Measurements from ENCODE around the gene ANOS1. TPM values are rescaled to one million over a fixed set of nuclear protein-coding genes. Genes with fewer than 3 reads are reported as not detected.
A peak's percentile ranks its signal among the peaks of the same experiment; 100 is the strongest.
"Not testable (repeated sequence)": the region's sequence is repeated elsewhere in the genome, so short reads cannot be mapped to it uniquely, and the experiment has no call there.

Gene ANOS1
- total RNA-seq, 1 experiment from 2014 or later = 0.05 TPM

DNA sequence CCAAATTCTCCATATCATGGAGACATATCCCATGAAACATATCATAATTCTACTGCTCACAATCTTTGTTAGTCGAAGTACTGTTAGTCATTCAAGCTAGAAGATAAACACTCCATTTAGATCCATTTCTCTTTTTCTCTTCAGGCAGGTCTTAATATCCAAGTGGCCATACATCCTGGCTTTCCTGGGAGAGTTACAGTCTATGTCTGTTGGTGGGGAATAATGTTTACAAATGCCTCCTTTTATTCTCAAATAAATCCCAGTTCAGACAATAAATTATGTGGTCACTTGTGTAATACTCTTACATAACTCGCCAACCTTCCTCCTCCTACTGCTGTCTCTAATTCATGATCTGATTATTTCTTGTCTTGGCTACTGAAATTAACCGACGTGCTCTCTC, 185.2 kb downstream of the ANOS1 start:
- H3K27ac Mint-ChIP-seq (ENCODE audit: low read depth, unreplicated experiment) = no peak overlapping the region
- CTCF ChIA-PET = no interaction called here
- H3K4me1 Mint-ChIP-seq (ENCODE audit: insufficient read depth, unreplicated experiment) = no peaks in the 10 kb centered on the region
- H3K27me3 Mint-ChIP-seq (ENCODE audit: insufficient read depth, unreplicated experiment) = no peaks in the 10 kb centered on the region
- no TSS peak for BruUV-seq (replicated peaks)
- H3K9me3 Mint-ChIP-seq (ENCODE audit: unreplicated experiment) = peaks cover 8% of the 10 kb centered on the region
- intact Hi-C loops (cut with micrococcal nuclease) = no loop called here
- POLR2A ChIA-PET = interaction anchor here (0.6 kb wide), 1 partner anchor 127 kb away, joined by 4 read pairs; no protein-coding TSS in a partner anchor
- no peak overlapping the region for H3K4me3 Mint-ChIP-seq (ENCODE audit: unreplicated experiment)
- H3K36me3 Mint-ChIP-seq (ENCODE audit: insufficient read depth, unreplicated experiment) = no peaks in the 10 kb centered on the region
- DNase-seq (ENCODE audit: unreplicated experiment) = no peak
- TF ChIP-seq, protein P1, sequence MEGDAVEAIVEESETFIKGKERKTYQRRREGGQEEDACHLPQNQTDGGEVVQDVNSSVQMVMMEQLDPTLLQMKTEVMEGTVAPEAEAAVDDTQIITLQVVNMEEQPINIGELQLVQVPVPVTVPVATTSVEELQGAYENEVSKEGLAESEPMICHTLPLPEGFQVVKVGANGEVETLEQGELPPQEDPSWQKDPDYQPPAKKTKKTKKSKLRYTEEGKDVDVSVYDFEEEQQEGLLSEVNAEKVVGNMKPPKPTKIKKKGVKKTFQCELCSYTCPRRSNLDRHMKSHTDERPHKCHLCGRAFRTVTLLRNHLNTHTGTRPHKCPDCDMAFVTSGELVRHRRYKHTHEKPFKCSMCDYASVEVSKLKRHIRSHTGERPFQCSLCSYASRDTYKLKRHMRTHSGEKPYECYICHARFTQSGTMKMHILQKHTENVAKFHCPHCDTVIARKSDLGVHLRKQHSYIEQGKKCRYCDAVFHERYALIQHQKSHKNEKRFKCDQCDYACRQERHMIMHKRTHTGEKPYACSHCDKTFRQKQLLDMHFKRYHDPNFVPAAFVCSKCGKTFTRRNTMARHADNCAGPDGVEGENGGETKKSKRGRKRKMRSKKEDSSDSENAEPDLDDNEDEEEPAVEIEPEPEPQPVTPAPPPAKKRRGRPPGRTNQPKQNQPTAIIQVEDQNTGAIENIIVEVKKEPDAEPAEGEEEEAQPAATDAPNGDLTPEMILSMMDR (IDR thresholded peaks at IDR 0.05; ENCODE audit: unreplicated experiment) = no peak

DNA sequence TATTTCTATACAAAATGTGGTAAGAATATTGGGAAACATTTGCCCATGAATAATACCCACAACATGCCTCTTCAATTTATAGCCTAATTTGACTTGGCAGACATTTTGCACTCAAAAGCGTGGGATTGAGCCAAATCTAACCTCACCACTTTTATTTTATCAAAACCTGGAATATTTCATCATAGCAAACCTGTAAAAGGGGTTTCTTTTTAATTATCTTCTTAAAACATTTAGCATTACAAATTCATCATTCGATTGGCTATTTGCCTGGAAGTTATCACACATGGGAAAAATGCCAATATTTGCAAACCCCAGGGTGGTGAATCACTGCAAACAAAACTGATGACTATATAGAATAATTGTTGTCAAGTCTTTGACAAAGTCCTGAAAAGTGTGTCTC, 211.1 kb downstream of the ANOS1 start:
- H3K4me1 Mint-ChIP-seq (ENCODE audit: insufficient read depth, unreplicated experiment) = peaks cover 15% of the 10 kb centered on the region
- ChIA-PET POLR2A (interaction anchor here (0.6 to 1.6 kb wide), 2 partner anchors 116 to 147 kb away, joined by 3 to 5 read pairs; no protein-coding TSS in a partner anchor), CTCF (no interaction called here)
- no TSS peak for BruUV-seq (replicated peaks)
- H3K4me3 Mint-ChIP-seq (ENCODE audit: unreplicated experiment) = no peak overlapping the region
- peak; percentile 22 for DNase-seq (ENCODE audit: unreplicated experiment)
- no peaks in the 10 kb centered on the region for H3K27me3 Mint-ChIP-seq (ENCODE audit: insufficient read depth, unreplicated experiment)
- intact Hi-C loops (cut with micrococcal nuclease) = no loop called here
- TF ChIP-seq, protein P1 (IDR thresholded peaks at IDR 0.05; ENCODE audit: unreplicated experiment) = no peak
- H3K27ac Mint-ChIP-seq (ENCODE audit: low read depth, unreplicated experiment) = no peak overlapping the region
- H3K9me3 Mint-ChIP-seq (ENCODE audit: unreplicated experiment) = peaks cover 7% of the 10 kb centered on the region
- no peaks in the 10 kb centered on the region for H3K36me3 Mint-ChIP-seq (ENCODE audit: insufficient read depth, unreplicated experiment)

DNA sequence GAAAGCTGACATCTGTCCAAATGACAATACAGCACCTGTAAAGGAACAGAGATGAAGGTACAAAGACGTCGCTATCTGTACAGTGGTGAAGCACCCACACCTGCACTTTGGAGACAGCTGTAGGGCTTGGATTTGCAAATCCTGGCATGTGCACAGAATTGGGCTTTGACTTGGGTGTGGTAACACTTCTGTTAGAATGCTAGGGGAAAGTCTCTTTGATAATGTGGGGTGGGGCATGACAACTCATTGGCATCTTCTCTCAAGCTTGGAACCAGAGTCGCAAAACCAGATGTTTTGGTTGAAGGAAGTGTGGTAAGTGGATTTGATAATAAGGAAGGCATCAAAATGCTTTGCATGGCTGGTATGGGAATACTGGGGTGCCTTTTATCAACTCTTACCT, 211.8 kb downstream of the ANOS1 start:
- H3K27me3 Mint-ChIP-seq (ENCODE audit: insufficient read depth, unreplicated experiment) = no peaks in the 10 kb centered on the region
- H3K4me1 Mint-ChIP-seq (ENCODE audit: insufficient read depth, unreplicated experiment) = peaks cover 15% of the 10 kb centered on the region
- intact Hi-C loops (cut with micrococcal nuclease) = no loop called here
- TF ChIP-seq, protein P1 (IDR thresholded peaks at IDR 0.05; ENCODE audit: unreplicated experiment) = no peak
- DNase-seq (ENCODE audit: unreplicated experiment) = peak; percentile 5
- H3K36me3 Mint-ChIP-seq (ENCODE audit: insufficient read depth, unreplicated experiment) = no peaks in the 10 kb centered on the region
- CTCF ChIA-PET = interaction anchor here (0.6 kb wide), 1 partner anchor 126 kb away, joined by 3 read pairs; no protein-coding TSS in a partner anchor
- H3K27ac Mint-ChIP-seq (ENCODE audit: low read depth, unreplicated experiment) = no peak overlapping the region
- POLR2A ChIA-PET = no interaction called here
- peaks cover 7% of the 10 kb centered on the region for H3K9me3 Mint-ChIP-seq (ENCODE audit: unreplicated experiment)
- no peak overlapping the region for H3K4me3 Mint-ChIP-seq (ENCODE audit: unreplicated experiment)
- BruUV-seq (replicated peaks) = no TSS peak

DNA sequence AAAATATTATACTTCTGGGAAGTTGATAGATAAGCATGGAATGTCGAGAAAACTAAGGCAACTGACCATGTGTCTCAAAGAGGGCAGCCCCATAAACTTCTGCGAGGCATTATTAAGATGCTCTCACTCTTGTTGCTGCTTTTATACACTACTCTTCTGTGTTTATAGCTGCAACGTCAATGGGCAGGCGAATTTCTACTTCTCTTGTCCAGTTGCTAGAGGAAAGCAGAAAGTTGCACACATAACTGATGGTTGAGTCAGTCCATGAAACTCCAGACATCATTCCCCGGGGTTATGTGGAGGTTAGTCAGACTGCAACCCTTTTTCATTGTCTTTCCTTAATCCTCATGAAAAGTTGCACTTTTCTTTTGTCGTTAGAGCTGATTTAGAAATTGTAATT, 227.5 kb downstream of the ANOS1 start:
- CTCF ChIA-PET = no interaction called here
- Mint-ChIP-seq H3K4me1 (ENCODE audit: insufficient read depth, unreplicated experiment) (no peaks in the 10 kb centered on the region), H3K9me3 (ENCODE audit: unreplicated experiment) (no peaks in the 10 kb centered on the region), H3K4me3 (ENCODE audit: unreplicated experiment) (no peak overlapping the region), H3K27ac (ENCODE audit: low read depth, unreplicated experiment) (no peak overlapping the region), H3K36me3 (ENCODE audit: insufficient read depth, unreplicated experiment) (no peaks in the 10 kb centered on the region), H3K27me3 (ENCODE audit: insufficient read depth, unreplicated experiment) (no peaks in the 10 kb centered on the region)
- BruUV-seq (replicated peaks) = no TSS peak
- peak; percentile 49 for DNase-seq (ENCODE audit: unreplicated experiment)
- TF ChIP-seq, protein P1 (IDR thresholded peaks at IDR 0.05; ENCODE audit: unreplicated experiment) = no peak
- POLR2A ChIA-PET = interaction anchor here (1.2 kb wide), 1 partner anchor 22 kb away, joined by 3 read pairs; no protein-coding TSS in a partner anchor
- intact Hi-C loops (cut with micrococcal nuclease) = no loop called here

DNA sequence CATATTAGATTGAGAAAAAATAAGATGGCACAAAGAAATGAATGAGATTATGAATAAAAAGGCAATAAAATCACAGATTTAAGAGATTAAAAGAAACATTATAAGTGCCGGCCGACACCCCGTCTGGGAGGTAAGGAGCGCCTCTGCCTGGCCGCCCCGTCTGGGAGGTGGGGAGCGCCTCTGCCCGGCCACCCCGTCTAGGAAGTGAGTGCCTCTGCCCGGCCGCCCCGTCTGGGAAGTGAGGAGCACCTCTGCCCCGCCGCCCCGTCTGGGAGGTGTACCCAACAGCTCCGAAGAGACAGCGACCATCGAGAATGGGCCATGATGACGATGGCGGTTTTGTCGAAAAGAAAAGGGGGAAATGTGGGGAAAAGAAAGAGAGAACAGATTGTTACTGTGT, 229.8 kb downstream of the ANOS1 start:
- intact Hi-C loops (cut with micrococcal nuclease); POLR2A ChIA-PET; H3K27ac Mint-ChIP-seq (ENCODE audit: low read depth, unreplicated experiment); BruUV-seq (replicated peaks); H3K36me3 Mint-ChIP-seq (ENCODE audit: insufficient read depth, unreplicated experiment); H3K4me3 Mint-ChIP-seq (ENCODE audit: unreplicated experiment); CTCF ChIA-PET; H3K9me3 Mint-ChIP-seq (ENCODE audit: unreplicated experiment); H3K4me1 Mint-ChIP-seq (ENCODE audit: insufficient read depth, unreplicated experiment); DNase-seq (ENCODE audit: unreplicated experiment): not testable (repeated sequence)
- peaks cover 10% of the 10 kb centered on the region for H3K27me3 Mint-ChIP-seq (ENCODE audit: insufficient read depth, unreplicated experiment)
